ENCODE data around the gene LRFN5. TPM values are rescaled to one million over a fixed set of nuclear protein-coding genes. Genes with fewer than 3 reads are reported as not detected.

LRFN5 gene
- total and polyA plus RNA-seq, 2 experiments from 2014 or later = 1.9 to 6.8 TPM

DNA sequence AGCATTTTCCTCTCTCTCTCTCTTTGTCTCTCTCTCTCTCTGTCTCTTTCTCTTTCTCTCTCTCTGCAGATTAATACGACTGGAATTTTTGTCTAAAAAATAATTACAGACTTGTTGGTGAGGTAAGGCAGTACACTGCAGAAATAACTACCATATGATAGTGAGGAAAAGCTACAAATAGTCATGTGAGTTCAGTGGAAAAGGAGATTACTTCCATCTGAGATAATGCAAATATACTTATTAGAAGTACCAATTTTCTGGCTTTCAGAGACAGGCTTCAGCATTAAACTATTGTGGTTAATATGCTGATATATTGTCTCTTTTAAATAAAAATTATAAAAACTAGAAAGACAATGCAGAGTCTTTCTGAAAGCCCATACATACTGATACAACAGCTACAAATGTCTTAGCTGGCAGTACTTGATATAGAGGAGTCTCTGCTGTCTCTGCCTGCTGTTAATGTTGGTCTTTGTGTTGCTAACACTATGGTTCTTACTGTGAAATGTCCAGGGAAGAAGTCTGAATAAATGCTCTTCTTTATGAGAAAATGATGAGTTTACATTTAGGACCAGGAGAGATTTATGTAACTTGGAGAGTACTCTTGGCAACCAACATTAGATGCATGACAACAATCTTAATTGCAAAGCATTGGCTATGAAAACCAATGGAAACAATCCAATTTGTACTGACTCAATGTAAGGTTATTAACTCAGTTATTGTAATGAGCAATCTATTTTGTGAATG is 167.0 kb downstream of the LRFN5 start:
- Histone ChIP-seq H2AFZ (no peak overlapping the region), H3K27ac (ENCODE audit: low read depth) (no peak overlapping the region), H3F3A (replicated peaks; ENCODE audit: low read depth) (no peaks in the 10 kb centered on the region), H4K20me1 (replicated peaks; ENCODE audit: insufficient read depth) (no peaks in the 10 kb centered on the region), H3K4me1 (ENCODE audit: insufficient read depth) (no peaks in the 10 kb centered on the region), H3K4me3 (no peak overlapping the region), H3K9me2 (ENCODE audit: insufficient read depth) (no peaks in the 10 kb centered on the region), H3K79me2 (replicated peaks; ENCODE audit: insufficient read depth) (no peaks in the 10 kb centered on the region), H3K36me3 (ENCODE audit: insufficient read depth) (no peaks in the 10 kb centered on the region), H3K27me3 (ENCODE audit: insufficient read depth) (no peaks in the 10 kb centered on the region), H3K4me2 (no peak overlapping the region)
- DNase-seq (ENCODE audit: low spot score) (no peak), ATAC-seq (no peak)
- TF ChIP-seq, protein P1, sequence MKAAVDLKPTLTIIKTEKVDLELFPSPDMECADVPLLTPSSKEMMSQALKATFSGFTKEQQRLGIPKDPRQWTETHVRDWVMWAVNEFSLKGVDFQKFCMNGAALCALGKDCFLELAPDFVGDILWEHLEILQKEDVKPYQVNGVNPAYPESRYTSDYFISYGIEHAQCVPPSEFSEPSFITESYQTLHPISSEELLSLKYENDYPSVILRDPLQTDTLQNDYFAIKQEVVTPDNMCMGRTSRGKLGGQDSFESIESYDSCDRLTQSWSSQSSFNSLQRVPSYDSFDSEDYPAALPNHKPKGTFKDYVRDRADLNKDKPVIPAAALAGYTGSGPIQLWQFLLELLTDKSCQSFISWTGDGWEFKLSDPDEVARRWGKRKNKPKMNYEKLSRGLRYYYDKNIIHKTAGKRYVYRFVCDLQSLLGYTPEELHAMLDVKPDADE (IDR thresholded peaks at IDR 0.05) = no peak
- no peak for TF ChIP-seq CREB1 (CRISPR knock-in tag; IDR thresholded peaks at IDR 0.05; ENCODE audit: low read depth)
- TF ChIP-seq, protein P2, sequence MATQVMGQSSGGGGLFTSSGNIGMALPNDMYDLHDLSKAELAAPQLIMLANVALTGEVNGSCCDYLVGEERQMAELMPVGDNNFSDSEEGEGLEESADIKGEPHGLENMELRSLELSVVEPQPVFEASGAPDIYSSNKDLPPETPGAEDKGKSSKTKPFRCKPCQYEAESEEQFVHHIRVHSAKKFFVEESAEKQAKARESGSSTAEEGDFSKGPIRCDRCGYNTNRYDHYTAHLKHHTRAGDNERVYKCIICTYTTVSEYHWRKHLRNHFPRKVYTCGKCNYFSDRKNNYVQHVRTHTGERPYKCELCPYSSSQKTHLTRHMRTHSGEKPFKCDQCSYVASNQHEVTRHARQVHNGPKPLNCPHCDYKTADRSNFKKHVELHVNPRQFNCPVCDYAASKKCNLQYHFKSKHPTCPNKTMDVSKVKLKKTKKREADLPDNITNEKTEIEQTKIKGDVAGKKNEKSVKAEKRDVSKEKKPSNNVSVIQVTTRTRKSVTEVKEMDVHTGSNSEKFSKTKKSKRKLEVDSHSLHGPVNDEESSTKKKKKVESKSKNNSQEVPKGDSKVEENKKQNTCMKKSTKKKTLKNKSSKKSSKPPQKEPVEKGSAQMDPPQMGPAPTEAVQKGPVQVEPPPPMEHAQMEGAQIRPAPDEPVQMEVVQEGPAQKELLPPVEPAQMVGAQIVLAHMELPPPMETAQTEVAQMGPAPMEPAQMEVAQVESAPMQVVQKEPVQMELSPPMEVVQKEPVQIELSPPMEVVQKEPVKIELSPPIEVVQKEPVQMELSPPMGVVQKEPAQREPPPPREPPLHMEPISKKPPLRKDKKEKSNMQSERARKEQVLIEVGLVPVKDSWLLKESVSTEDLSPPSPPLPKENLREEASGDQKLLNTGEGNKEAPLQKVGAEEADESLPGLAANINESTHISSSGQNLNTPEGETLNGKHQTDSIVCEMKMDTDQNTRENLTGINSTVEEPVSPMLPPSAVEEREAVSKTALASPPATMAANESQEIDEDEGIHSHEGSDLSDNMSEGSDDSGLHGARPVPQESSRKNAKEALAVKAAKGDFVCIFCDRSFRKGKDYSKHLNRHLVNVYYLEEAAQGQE (IDR thresholded peaks at IDR 0.05; ENCODE audit: unreplicated experiment) = no peak
- Mint-ChIP-seq H3K4me3 (no peak overlapping the region), H3K9me3 (no peaks in the 10 kb centered on the region), H3K27ac (no peak overlapping the region), H3K27me3 (ENCODE audit: insufficient read depth, low read depth, poor library complexity) (no peaks in the 10 kb centered on the region), H3K4me1 (no peaks in the 10 kb centered on the region), H3K36me3 (ENCODE audit: low read depth) (no peaks in the 10 kb centered on the region)

DNA sequence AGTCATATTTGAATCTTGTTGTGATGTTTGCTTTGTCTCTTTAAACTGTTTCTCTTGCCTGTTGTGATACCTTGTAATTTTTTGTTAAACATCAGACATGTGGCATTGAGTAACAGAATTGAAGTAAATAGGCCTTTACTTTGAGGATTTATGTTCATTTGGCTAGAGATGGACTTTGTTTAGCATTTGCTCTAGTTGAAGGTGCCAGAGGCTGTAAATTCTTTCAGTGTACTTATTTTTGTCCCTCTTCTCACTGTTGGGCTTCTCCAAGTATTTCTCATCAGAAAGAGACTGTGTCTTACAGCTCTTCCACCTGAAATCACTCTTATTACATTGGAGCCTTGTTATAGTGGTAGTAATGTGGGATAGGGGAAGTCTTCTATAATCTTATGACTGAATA is 175.8 kb downstream of the LRFN5 start:
- Mint-ChIP-seq H3K4me3 (no peak overlapping the region), H3K27me3 (ENCODE audit: insufficient read depth, low read depth, poor library complexity) (peaks cover 3% of the 10 kb centered on the region), H3K36me3 (ENCODE audit: low read depth) (no peaks in the 10 kb centered on the region), H3K4me1 (no peaks in the 10 kb centered on the region), H3K9me3 (no peaks in the 10 kb centered on the region), H3K27ac (no peak overlapping the region)
- H3K79me2 ChIP-seq (replicated peaks; ENCODE audit: insufficient read depth) = no peaks in the 10 kb centered on the region
- H3K36me3 ChIP-seq (ENCODE audit: insufficient read depth) = no peaks in the 10 kb centered on the region
- ATAC-seq = no peak
- H3K4me1 ChIP-seq (ENCODE audit: insufficient read depth) = no peaks in the 10 kb centered on the region
- no peak overlapping the region for H2AFZ ChIP-seq
- no peaks in the 10 kb centered on the region for H3K9me2 ChIP-seq (ENCODE audit: insufficient read depth)
- no peak overlapping the region for H3K27ac ChIP-seq (ENCODE audit: low read depth)
- H3K4me3 ChIP-seq = no peak overlapping the region
- DNase-seq (ENCODE audit: low spot score) = no peak
- no peak overlapping the region for H3K4me2 ChIP-seq
- H3K27me3 ChIP-seq (ENCODE audit: insufficient read depth) = no peaks in the 10 kb centered on the region
- no peaks in the 10 kb centered on the region for H4K20me1 ChIP-seq (replicated peaks; ENCODE audit: insufficient read depth)
- no peaks in the 10 kb centered on the region for H3F3A ChIP-seq (replicated peaks; ENCODE audit: low read depth)
- TF ChIP-seq, protein P3, sequence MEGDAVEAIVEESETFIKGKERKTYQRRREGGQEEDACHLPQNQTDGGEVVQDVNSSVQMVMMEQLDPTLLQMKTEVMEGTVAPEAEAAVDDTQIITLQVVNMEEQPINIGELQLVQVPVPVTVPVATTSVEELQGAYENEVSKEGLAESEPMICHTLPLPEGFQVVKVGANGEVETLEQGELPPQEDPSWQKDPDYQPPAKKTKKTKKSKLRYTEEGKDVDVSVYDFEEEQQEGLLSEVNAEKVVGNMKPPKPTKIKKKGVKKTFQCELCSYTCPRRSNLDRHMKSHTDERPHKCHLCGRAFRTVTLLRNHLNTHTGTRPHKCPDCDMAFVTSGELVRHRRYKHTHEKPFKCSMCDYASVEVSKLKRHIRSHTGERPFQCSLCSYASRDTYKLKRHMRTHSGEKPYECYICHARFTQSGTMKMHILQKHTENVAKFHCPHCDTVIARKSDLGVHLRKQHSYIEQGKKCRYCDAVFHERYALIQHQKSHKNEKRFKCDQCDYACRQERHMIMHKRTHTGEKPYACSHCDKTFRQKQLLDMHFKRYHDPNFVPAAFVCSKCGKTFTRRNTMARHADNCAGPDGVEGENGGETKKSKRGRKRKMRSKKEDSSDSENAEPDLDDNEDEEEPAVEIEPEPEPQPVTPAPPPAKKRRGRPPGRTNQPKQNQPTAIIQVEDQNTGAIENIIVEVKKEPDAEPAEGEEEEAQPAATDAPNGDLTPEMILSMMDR (conservative IDR thresholded peaks at IDR 0.05; ENCODE audit: low read depth in 2 of 2) = no peak
- no peak for TF ChIP-seq EZH2 (IDR thresholded peaks at IDR 0.05; ENCODE audit: low read depth, unreplicated experiment)
- TF ChIP-seq, protein P4, sequence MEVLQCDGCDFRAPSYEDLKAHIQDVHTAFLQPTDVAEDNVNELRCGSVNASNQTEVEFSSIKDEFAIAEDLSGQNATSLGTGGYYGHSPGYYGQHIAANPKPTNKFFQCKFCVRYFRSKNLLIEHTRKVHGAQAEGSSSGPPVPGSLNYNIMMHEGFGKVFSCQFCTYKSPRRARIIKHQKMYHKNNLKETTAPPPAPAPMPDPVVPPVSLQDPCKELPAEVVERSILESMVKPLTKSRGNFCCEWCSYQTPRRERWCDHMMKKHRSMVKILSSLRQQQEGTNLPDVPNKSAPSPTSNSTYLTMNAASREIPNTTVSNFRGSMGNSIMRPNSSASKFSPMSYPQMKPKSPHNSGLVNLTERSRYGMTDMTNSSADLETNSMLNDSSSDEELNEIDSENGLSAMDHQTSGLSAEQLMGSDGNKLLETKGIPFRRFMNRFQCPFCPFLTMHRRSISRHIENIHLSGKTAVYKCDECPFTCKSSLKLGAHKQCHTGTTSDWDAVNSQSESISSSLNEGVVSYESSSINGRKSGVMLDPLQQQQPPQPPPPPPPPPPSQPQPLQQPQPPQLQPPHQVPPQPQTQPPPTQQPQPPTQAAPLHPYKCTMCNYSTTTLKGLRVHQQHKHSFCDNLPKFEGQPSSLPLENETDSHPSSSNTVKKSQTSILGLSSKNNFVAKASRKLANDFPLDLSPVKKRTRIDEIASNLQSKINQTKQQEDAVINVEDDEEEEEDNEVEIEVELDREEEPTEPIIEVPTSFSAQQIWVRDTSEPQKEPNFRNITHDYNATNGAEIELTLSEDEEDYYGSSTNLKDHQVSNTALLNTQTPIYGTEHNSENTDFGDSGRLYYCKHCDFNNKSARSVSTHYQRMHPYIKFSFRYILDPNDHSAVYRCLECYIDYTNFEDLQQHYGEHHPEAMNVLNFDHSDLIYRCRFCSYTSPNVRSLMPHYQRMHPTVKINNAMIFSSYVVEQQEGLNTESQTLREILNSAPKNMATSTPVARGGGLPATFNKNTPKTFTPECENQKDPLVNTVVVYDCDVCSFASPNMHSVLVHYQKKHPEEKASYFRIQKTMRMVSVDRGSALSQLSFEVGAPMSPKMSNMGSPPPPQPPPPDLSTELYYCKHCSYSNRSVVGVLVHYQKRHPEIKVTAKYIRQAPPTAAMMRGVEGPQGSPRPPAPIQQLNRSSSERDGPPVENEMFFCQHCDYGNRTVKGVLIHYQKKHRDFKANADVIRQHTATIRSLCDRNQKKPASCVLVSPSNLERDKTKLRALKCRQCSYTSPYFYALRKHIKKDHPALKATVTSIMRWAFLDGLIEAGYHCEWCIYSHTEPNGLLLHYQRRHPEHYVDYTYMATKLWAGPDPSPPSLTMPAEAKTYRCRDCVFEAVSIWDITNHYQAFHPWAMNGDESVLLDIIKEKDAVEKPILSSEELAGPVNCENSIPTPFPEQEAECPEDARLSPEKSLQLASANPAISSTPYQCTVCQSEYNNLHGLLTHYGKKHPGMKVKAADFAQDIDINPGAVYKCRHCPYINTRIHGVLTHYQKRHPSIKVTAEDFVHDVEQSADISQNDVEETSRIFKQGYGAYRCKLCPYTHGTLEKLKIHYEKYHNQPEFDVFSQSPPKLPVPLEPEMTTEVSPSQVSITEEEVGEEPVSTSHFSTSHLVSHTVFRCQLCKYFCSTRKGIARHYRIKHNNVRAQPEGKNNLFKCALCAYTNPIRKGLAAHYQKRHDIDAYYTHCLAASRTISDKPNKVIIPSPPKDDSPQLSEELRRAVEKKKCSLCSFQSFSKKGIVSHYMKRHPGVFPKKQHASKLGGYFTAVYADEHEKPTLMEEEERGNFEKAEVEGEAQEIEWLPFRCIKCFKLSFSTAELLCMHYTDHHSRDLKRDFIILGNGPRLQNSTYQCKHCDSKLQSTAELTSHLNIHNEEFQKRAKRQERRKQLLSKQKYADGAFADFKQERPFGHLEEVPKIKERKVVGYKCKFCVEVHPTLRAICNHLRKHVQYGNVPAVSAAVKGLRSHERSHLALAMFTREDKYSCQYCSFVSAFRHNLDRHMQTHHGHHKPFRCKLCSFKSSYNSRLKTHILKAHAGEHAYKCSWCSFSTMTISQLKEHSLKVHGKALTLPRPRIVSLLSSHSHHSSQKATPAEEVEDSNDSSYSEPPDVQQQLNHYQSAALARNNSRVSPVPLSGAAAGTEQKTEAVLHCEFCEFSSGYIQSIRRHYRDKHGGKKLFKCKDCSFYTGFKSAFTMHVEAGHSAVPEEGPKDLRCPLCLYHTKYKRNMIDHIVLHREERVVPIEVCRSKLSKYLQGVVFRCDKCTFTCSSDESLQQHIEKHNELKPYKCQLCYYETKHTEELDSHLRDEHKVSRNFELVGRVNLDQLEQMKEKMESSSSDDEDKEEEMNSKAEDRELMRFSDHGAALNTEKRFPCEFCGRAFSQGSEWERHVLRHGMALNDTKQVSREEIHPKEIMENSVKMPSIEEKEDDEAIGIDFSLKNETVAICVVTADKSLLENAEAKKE (CRISPR knock-in tag; IDR thresholded peaks at IDR 0.05) = no peak
- TF ChIP-seq JUNB (IDR thresholded peaks at IDR 0.05; ENCODE audit: unreplicated experiment) = no peak
- TF ChIP-seq ZNF114 (CRISPR knock-in tag; IDR thresholded peaks at IDR 0.05) = no peak

Data from GM23338 (cell line).